Mammary epithelial cell (primary cell): ENCODE data around the gene STXBP1.

Experiments used
- EZH2 ChIP-seq: IDR thresholded peaks from 2 replicates; pipeline ENCODE4 v1.6.1; 2012; ENCODE audit warnings: low read length, inconsistent platforms, borderline replicate concordance
- TF ChIP-seq, protein P1 (sequence below), 2 donors: IDR thresholded peaks in 1 of 2; conservative IDR thresholded peaks in 1 of 2; 2 replicates each; pipeline ENCODE4 v1.5.1; 2011 to 2012; ENCODE audit warnings: inconsistent platforms in 2 of 2, low read length in 2 of 2, mild to moderate bottlenecking in 2 of 2, control low read depth in 1 of 2, low read depth in 1 of 2; ENCODE audit not compliant: insufficient read depth in 1 of 2; ENCODE audit errors: extremely low read depth in 1 of 2

DNA sequence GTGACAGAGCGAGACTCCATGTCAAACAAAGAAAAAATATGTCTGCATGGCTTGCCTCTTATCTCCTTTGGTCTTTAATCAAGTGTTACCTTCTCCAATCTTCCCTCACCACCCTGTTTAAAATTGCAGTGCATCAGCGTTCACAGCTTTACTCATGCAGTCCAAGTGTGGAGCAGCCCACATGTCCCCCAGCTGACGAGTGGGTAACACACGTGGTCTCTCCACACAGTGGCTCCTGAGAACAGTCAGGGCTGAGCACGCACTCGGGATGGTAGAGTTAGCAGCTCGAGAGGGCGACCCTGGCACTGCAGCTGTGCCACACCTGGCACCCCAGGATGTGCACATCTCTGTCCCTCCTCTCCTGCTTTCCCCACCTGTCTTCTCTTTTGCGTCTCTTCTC is 68.8 kb downstream of the STXBP1 start:
- TF ChIP-seq EZH2: no peak
- TF ChIP-seq, protein P1, sequence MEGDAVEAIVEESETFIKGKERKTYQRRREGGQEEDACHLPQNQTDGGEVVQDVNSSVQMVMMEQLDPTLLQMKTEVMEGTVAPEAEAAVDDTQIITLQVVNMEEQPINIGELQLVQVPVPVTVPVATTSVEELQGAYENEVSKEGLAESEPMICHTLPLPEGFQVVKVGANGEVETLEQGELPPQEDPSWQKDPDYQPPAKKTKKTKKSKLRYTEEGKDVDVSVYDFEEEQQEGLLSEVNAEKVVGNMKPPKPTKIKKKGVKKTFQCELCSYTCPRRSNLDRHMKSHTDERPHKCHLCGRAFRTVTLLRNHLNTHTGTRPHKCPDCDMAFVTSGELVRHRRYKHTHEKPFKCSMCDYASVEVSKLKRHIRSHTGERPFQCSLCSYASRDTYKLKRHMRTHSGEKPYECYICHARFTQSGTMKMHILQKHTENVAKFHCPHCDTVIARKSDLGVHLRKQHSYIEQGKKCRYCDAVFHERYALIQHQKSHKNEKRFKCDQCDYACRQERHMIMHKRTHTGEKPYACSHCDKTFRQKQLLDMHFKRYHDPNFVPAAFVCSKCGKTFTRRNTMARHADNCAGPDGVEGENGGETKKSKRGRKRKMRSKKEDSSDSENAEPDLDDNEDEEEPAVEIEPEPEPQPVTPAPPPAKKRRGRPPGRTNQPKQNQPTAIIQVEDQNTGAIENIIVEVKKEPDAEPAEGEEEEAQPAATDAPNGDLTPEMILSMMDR (conservative IDR thresholded peaks at IDR 0.05 in 1 of 2, IDR thresholded peaks at IDR 0.05 in 1 of 2; ENCODE audit: extremely low read depth in 1 of 2, insufficient read depth in 1 of 2, low read depth in 1 of 2, low read length in 2 of 2): no peak
